ENCODE results near the gene FBN1.

DNA sequence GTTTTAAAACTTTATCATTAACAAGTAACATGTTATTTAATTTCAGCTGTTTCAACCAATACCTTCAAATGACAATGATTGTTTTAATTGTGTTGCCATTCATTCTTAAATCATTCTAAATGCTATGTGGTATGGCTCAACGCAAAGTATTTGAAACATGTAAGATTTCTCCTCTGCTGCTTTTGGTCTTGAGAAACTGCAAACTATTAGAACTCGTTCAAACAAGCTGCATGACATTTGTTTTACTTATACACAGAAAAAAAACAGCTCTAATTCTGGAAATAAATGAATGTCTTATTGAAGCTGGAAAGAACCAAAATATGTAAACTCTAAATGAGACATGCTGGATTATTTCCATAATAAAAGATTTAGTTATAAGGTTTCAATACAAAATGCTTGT is 29.3 kb downstream of the FBN1 start:
- no peak for TF ChIP-seq TSHZ2 (CRISPR knock-in tag; IDR thresholded peaks at IDR 0.05)
- no peak for TF ChIP-seq ZFP3 (CRISPR knock-in tag; IDR thresholded peaks at IDR 0.05)
- TF ChIP-seq GLIS3 (CRISPR knock-in tag; IDR thresholded peaks at IDR 0.05), result no peak
